K562 (cell line): ENCODE data around the gene BLOC1S4. TPM values are rescaled to one million over a fixed set of nuclear protein-coding genes. Genes with fewer than 3 reads are reported as not detected.

Source experiments
- ARNT ChIP-seq, 2 experiments: fragments of 450-650 bp; IDR thresholded peaks; 2 replicates each; pipeline ENCODE4 v1.6.1; 2016; ENCODE audit warnings: mild to moderate bottlenecking in 1 of 2
- ATF1 ChIP-seq, 2 experiments: fragments of 450-650 bp in 1 of 2; IDR thresholded peaks; 2 replicates each; pipeline ENCODE4 v1.6.1; 2016; ENCODE audit warnings: missing compliant biosample characterization in 1 of 2, missing genetic modification characterization in 1 of 2
- BCOR ChIP-seq: fragments of 450-650 bp; IDR thresholded peaks from 2 replicates; pipeline ENCODE4 v1.6.1; 2016
- BMI1 ChIP-seq: fragments of 150-350 bp; IDR thresholded peaks from 2 replicates; pipeline ENCODE4 v1.6.1; 2014; ENCODE audit warnings: low read length
- CREM ChIP-seq: IDR thresholded peaks from 2 replicates; pipeline ENCODE4 v1.6.1; 2014; ENCODE audit warnings: antibody characterized with exemption, low read depth
- DDX20 ChIP-seq: fragments of 450-650 bp; IDR thresholded peaks from 2 replicates; pipeline ENCODE4 v1.6.1; 2016; ENCODE audit warnings: missing genetic modification characterization, low read depth, mild to moderate bottlenecking, missing compliant biosample characterization, moderate library complexity
- ELF1 ChIP-seq: fragments of 200-800 bp; sonication (Bioruptor generic); IDR thresholded peaks from 2 replicates; pipeline ENCODE4 v1.6.1; 2016; ENCODE audit warnings: missing genetic modification characterization, missing compliant biosample characterization
- ETV1 ChIP-seq: fragments of 450-650 bp; conservative IDR thresholded peaks from 2 replicates; pipeline ENCODE4 v1.6.1; 2016; ENCODE audit warnings: missing genetic modification characterization, control low read depth, low read depth, missing compliant biosample characterization
- FOXK2 ChIP-seq, 2 experiments: fragments of 450-650 bp; IDR thresholded peaks in 1 of 2; conservative IDR thresholded peaks in 1 of 2; 2 replicates each; pipeline ENCODE4 v1.6.1; 2016; ENCODE audit warnings: low read depth in 2 of 2, mild to moderate bottlenecking in 1 of 2
- GATAD2A ChIP-seq: fragments of 450-650 bp; IDR thresholded peaks from 2 replicates; pipeline ENCODE4 v1.6.1; 2017
- GTF2F1 ChIP-seq: IDR thresholded peaks from 2 replicates; pipeline ENCODE4 v1.6.1; 2011; ENCODE audit warnings: low read depth, low read length, improper control_type of control experiment
- IRF2 ChIP-seq: sonication (generic); formaldehyde crosslinking; IDR thresholded peaks from 2 replicates; pipeline ENCODE4 v1.8.1; 2022; ENCODE audit warnings: mild to moderate bottlenecking, missing genetic modification reagents
- JUND ChIP-seq, 2 experiments: IDR thresholded peaks; 2 replicates in 1 of 2; 3 replicates in 1 of 2; pipeline ENCODE4 v1.6.1; 2011; ENCODE audit warnings: borderline replicate concordance in 2 of 2, low read depth in 2 of 2, low read length in 2 of 2, improper control_type of control experiment in 1 of 2, missing biosample characterization in 1 of 2, missing genetic modification characterization in 1 of 2, missing genetic modification reagents in 1 of 2
- NFRKB ChIP-seq: fragments of 450-650 bp; IDR thresholded peaks from 2 replicates; pipeline ENCODE4 v1.6.1; 2016; ENCODE audit warnings: low read depth
- NR2C1 ChIP-seq, 2 experiments: fragments of 450-650 bp; IDR thresholded peaks; 2 replicates each; pipeline ENCODE4 v1.6.1; 2017; ENCODE audit warnings: mild to moderate bottlenecking in 2 of 2, antibody characterized with exemption in 1 of 2, inconsistent platforms in 1 of 2, missing compliant biosample characterization in 1 of 2, missing genetic modification characterization in 1 of 2
- PTBP1 ChIP-seq: fragments of 200-400 bp; formaldehyde crosslinking; IDR thresholded peaks from 2 replicates; pipeline ENCODE4 v1.6.1; 2017; ENCODE audit warnings: low read depth, low read length
- RBM25 ChIP-seq: fragments of 200-400 bp; formaldehyde crosslinking; IDR thresholded peaks from 2 replicates; pipeline ENCODE4 v1.6.1; 2018; ENCODE audit warnings: low read length, low read depth, moderate library complexity; ENCODE audit not compliant: severe bottlenecking
- RBM39 ChIP-seq: fragments of 200-400 bp; formaldehyde crosslinking; optimal IDR thresholded peaks from 2 replicates; pipeline ENCODE3; 2018; ENCODE audit warnings: low read depth, low read length
- SIRT6 ChIP-seq: IDR thresholded peaks from one replicate; pipeline ENCODE4 v1.6.1; 2012; ENCODE audit warnings: low read depth, mild to moderate bottlenecking, control low read depth, inconsistent platforms, low read length, moderate library complexity
- SUPT5H ChIP-seq: fragments of 450-650 bp; IDR thresholded peaks from 2 replicates; pipeline ENCODE4 v1.6.1; 2016
- THRAP3 ChIP-seq: fragments of 450-650 bp; IDR thresholded peaks from 2 replicates; pipeline ENCODE4 v1.6.1; 2016; ENCODE audit warnings: mild to moderate bottlenecking, inconsistent platforms, borderline replicate concordance
- ZNF197 ChIP-seq: fragments of 200-800 bp; sonication (Bioruptor generic); IDR thresholded peaks from 2 replicates; pipeline ENCODE4 v1.6.1; 2016; ENCODE audit warnings: low read depth, missing genetic modification characterization, missing compliant biosample characterization
- ZNF583 ChIP-seq: fragments of 250-450 bp; sonication (Bioruptor Pico); IDR thresholded peaks from 2 replicates; pipeline ENCODE4 v1.4.0; 2020
- ZNF644 ChIP-seq: fragments of 200-800 bp; sonication (Bioruptor generic); IDR thresholded peaks from 2 replicates; pipeline ENCODE4 v1.6.1; 2016; ENCODE audit warnings: low read depth, missing genetic modification characterization, missing compliant biosample characterization
- ZNF695 ChIP-seq: fragments of 450-650 bp; formaldehyde crosslinking; IDR thresholded peaks from 2 replicates; pipeline ENCODE4 v1.4.0; 2020; ENCODE audit warnings: mild to moderate bottlenecking, moderate library complexity
- ZNF696 ChIP-seq: fragments of 250-450 bp; sonication (Bioruptor Pico); conservative IDR thresholded peaks from 2 replicates; pipeline ENCODE4 v1.4.0; 2020; ENCODE audit warnings: mild to moderate bottlenecking, moderate library complexity
- ZNF766 ChIP-seq: fragments of 200-800 bp; sonication (Bioruptor generic); conservative IDR thresholded peaks from 2 replicates; pipeline ENCODE4 v1.6.1; 2016; ENCODE audit warnings: missing genetic modification characterization, missing compliant biosample characterization
- polyA plus RNA-seq, 8 experiments: library from polyadenylated mRNA; depleted of rRNA in 4 of 8; stranded (reverse) in 5 of 8; unstranded in 3 of 8; fragments of >200 nt; fragmentation: Nextera tagmentation in 2 of 8; fragmentation: Illumina TruSeq in 1 of 8; extraction: Ambion mirVana in 2 of 8; extraction: Trizol in 1 of 8; gene quantifications; 2 replicates each; pipeline versions ENCODE4 v1.2.1 to v1.2.3, GENCODE V29; 2011 to 2014; ENCODE audit warnings: inconsistent platforms in 1 of 8, missing spikeins in 1 of 8
- total RNA-seq, 7 experiments: library from RNA; depleted of rRNA in 6 of 7; stranded (reverse); fragments of >200 nt in 6 of 7; fragmentation: Illumina TruSeq in 2 of 7; extraction: Trizol in 2 of 7; gene quantifications; 2 replicates each; pipeline versions ENCODE4 v1.2.1 to v1.2.3, GENCODE V29; 2011 to 2021; ENCODE audit warnings: low replicate concordance in 1 of 7
- TF ChIP-seq, protein P1 (sequence below): fragments of 250-450 bp; sonication (Bioruptor Pico); IDR thresholded peaks from 2 replicates; pipeline ENCODE4 v1.4.0; 2020

The BLOC1S4 gene
- total and polyA plus RNA-seq, 9 of the 15 experiments (the other 6 are each of a cell fraction or from before 2014, with no cell fraction given): 3.1 to 31.6 (median 11.2) TPM

DNA sequence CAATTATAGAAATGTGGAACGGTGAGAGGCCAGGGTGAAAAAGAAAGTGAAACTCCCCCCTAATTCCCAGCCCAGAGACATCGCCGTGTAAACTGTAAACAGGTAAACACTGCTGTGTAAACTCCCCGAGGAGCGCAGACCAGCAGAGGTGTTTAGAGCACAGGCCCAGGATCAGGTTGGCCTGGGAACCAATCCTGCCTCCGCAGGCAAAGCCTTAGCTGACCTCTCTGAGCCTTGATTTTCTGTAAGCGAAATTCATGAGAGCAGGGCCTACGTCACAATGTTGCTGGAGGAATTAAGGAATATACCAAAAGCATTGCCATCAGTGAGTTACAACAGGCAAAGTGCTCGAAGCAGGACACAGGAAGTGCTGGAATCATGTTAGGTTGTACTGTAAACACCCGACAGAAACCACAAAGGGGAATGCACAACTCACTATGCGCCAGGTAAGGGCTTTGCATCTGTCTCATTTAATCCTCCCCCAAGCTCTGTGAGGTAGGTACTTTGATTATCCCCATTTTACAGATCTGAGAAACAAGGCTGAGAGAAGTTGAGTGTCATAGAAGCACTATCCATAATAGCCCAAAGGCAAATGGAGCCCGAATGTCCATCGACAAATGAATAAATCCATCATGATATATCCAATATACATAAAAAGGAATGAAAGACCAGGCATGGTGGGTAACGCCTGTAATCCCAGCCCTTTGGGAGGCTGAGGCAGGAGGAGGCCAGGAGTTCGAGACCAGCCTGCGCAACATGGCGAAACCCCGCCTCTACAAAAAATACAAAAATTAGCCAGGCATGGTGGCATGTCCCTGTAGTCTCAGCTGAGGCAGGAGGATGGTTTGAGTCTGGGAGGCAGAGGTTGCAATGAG lies 35.9 kb downstream of the BLOC1S4 start (continued):
- TF ChIP-seq ATF1 (CRISPR knock-in tag; IDR thresholded peaks at IDR 0.05): no peak
- TF ChIP-seq ATF1 (tag; IDR thresholded peaks at IDR 0.05): peak; percentile 22; the same call in 1 of the 2 replicates
- TF ChIP-seq ZNF644 (tag): 0 out of 2 replicates have a peak, but pooled peaks have one; percentile 49
- 0 out of 4 replicates have a peak, but pooled peaks of 1 of the 2 experiments have one; percentile 10 for TF ChIP-seq ARNT (IDR thresholded peaks at IDR 0.05)
- TF ChIP-seq BCOR: peak; percentile 84
- no peak for TF ChIP-seq ZNF695 (CRISPR knock-in tag)
- no peak for TF ChIP-seq GTF2F1
- TF ChIP-seq FOXK2 (conservative IDR thresholded peaks at IDR 0.05 in 1 of 2, IDR thresholded peaks at IDR 0.05 in 1 of 2; ENCODE audit: low read depth in 2 of 2): peak; percentile 38 to 60; a peak in 3 of 4 replicates
- TF ChIP-seq PTBP1: no peak
- 0 out of 2 replicates have a peak, but pooled peaks have one; percentile 25 for TF ChIP-seq ZNF766 (CRISPR knock-in tag)
- no peak for TF ChIP-seq DDX20 (tag)
- TF ChIP-seq GATAD2A: no peak
- no peak for TF ChIP-seq ELF1 (tag)
- TF ChIP-seq SUPT5H: no peak
- no peak for TF ChIP-seq BMI1
- TF ChIP-seq, protein P1, sequence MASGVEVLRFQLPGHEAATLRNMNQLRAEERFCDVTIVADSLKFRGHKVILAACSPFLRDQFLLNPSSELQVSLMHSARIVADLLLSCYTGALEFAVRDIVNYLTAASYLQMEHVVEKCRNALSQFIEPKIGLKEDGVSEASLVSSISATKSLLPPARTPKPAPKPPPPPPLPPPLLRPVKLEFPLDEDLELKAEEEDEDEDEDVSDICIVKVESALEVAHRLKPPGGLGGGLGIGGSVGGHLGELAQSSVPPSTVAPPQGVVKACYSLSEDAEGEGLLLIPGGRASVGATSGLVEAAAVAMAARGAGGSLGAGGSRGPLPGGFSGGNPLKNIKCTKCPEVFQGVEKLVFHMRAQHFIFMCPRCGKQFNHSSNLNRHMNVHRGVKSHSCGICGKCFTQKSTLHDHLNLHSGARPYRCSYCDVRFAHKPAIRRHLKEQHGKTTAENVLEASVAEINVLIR: 0 out of 2 replicates have a peak, but pooled peaks have one; percentile 39
- 0 out of 2 replicates have a peak, but pooled peaks have one; percentile 4 for TF ChIP-seq JUND (IDR thresholded peaks at IDR 0.05; ENCODE audit: borderline replicate concordance, low read depth, low read length)
- no peak; the same call in 2 of the 3 replicates for TF ChIP-seq JUND (tag; IDR thresholded peaks at IDR 0.05; ENCODE audit: borderline replicate concordance, low read depth, low read length)
- peak; percentile 85 for TF ChIP-seq RBM25
- TF ChIP-seq ZNF583: 0 out of 2 replicates have a peak, but pooled peaks have one; percentile 6
- peak; percentile 31 for TF ChIP-seq CREM
- no peak for TF ChIP-seq RBM39
- TF ChIP-seq NFRKB: 0 out of 2 replicates have a peak, but pooled peaks have one; percentile 20
- 0 out of 2 replicates have a peak, but pooled peaks have one; percentile 21 for TF ChIP-seq ZNF197
- peak; percentile 57; the same call in 1 of the 2 replicates for TF ChIP-seq IRF2 (CRISPR knock-in tag)
- TF ChIP-seq ZNF696: no peak
- peak; percentile 43; the same call in 1 of the 2 replicates for TF ChIP-seq ETV1 (tag)
- no peak for TF ChIP-seq NR2C1 (IDR thresholded peaks at IDR 0.05)
- TF ChIP-seq NR2C1 (tag; IDR thresholded peaks at IDR 0.05): peak; percentile 40
- peak; percentile 44; the same call in 1 of the 2 replicates for TF ChIP-seq THRAP3
- no peak for TF ChIP-seq SIRT6
